ENCODE results near the gene FHOD3. TPM values are rescaled to one million over a fixed set of nuclear protein-coding genes. Genes with fewer than 3 reads are reported as not detected.

Gene FHOD3
- total and polyA plus RNA-seq, 9 of the 15 experiments (the other 6 are each of a cell fraction or from before 2014, with no cell fraction given): 0.11 TPM; not detected in 8

GRCh38 chr18:36325846-36326245, 28.3 kb downstream of the FHOD3 start:
- BruUV-seq (replicated peaks): no TSS peak
- no peaks in the 10 kb centered on the region for H3K9me1 ChIP-seq (ENCODE audit: control insufficient read depth, insufficient read depth, low read length)
- H3K79me2 ChIP-seq (ENCODE audit: control insufficient read depth, insufficient read depth, low read length): no peaks in the 10 kb centered on the region

More at GRCh38 chr18:36325846-36326245, 28.3 kb downstream of the FHOD3 start:
- no peaks in the 10 kb centered on the region for H3K9me3 ChIP-seq (replicated peaks; ENCODE audit: control insufficient read depth, insufficient read depth, low read depth, low read length)
- no peak for DNase-seq (ENCODE audit: extremely low read depth in 1 of 4, low spot score in 3 of 4)
- intact Hi-C loops (cut with micrococcal nuclease): no loop called here
- 0% methylated on average over 1 of the region's 1 CpG for WGBS (ENCODE audit: insufficient coverage, low coverage, missing lambda C conversion rate)
- no peak overlapping the region for H3K4me2 ChIP-seq (ENCODE audit: insufficient read depth, low read length)
- H3K4me1 ChIP-seq (replicated peaks in 1 of 2; ENCODE audit: control insufficient read depth in 2 of 2, insufficient read depth in 2 of 2, low read length in 2 of 2): no peaks in the 10 kb centered on the region
- CTCF ChIA-PET (ENCODE audit: low intra/inter-chr PET ratio): no interaction called here
- H3K27me3 ChIP-seq (ENCODE audit: control insufficient read depth in 2 of 2, insufficient read depth in 2 of 2, low read length in 2 of 2): peaks cover 5 to 9% of the 10 kb centered on the region in 2 experiments; a peak in 2 of 5 replicates
- TF ChIP-seq HNRNPK (IDR thresholded peaks at IDR 0.05; ENCODE audit: low read depth, low read length, poor library complexity, severe bottlenecking) (no peak), JUND (IDR thresholded peaks at IDR 0.05; ENCODE audit: borderline replicate concordance, low read depth, low read length) (no peak), JUND (tag; IDR thresholded peaks at IDR 0.05; ENCODE audit: borderline replicate concordance, low read depth, low read length) (no peak), ZMIZ1 (IDR thresholded peaks at IDR 0.05; ENCODE audit: low read depth in 2 of 2, low read length in 2 of 2) (no peak), TCF7L2 (IDR thresholded peaks at IDR 0.05; ENCODE audit: low read depth, low read length) (no peak), TSC22D4 (tag; IDR thresholded peaks at IDR 0.05) (no peak), FOXP4 (CRISPR knock-in tag; IDR thresholded peaks at IDR 0.05; ENCODE audit: borderline replicate concordance) (no peak), CHD2 (IDR thresholded peaks at IDR 0.05; ENCODE audit: low read depth, low read length) (no peak), ZFX (CRISPR knock-in tag; IDR thresholded peaks at IDR 0.05) (no peak), RUNX1 (IDR thresholded peaks at IDR 0.05; ENCODE audit: low read depth) (no peak), NEUROD1 (IDR thresholded peaks at IDR 0.05; ENCODE audit: borderline replicate concordance, low read depth, low read length, partially characterized antibody) (no peak), DMBX1 (CRISPR knock-in tag; IDR thresholded peaks at IDR 0.05; ENCODE audit: borderline replicate concordance) (no peak), CC2D1A (IDR thresholded peaks at IDR 0.05) (no peak), XRCC5 (IDR thresholded peaks at IDR 0.05; ENCODE audit: low read depth, low read length) (no peak)
- no peak for ATAC-seq
- no peaks in the 10 kb centered on the region for H3K36me3 ChIP-seq (ENCODE audit: control insufficient read depth, insufficient read depth, low read length)
- H3K4me3 ChIP-seq: no peak overlapping the region
- POLR2A ChIA-PET: no interaction called here
- in situ Hi-C loops (cut with MboI): no loop called here
- no peak for FAIRE-seq
- H3K9ac ChIP-seq (ENCODE audit: insufficient read depth in 1 of 2, low read depth in 2 of 2, low read length in 2 of 2): no peak overlapping the region
- H4K20me1 ChIP-seq (replicated peaks; ENCODE audit: control insufficient read depth, insufficient read depth, low read length): no peaks in the 10 kb centered on the region
- H2AFZ ChIP-seq (ENCODE audit: low read depth, low read length): no peak overlapping the region
- H3K27ac ChIP-seq (ENCODE audit: extremely low read depth, low read depth, low read length): no peak overlapping the region

All from K562 (cell line).